GM12891 (cell line): ENCODE results near the gene TMEM168.

Source experiments
- PAX5 ChIP-seq: IDR thresholded peaks from 2 replicates; pipeline ENCODE4 v1.6.1; 2011; ENCODE audit warnings: low read length, moderate library complexity, mild to moderate bottlenecking; ENCODE audit not compliant: insufficient read depth, severe bottlenecking
- POLR2A ChIP-seq: IDR thresholded peaks from 2 replicates; pipeline ENCODE4 v1.6.1; 2011; ENCODE audit warnings: low read depth, low read length, control low read depth
- POLR2AphosphoS5 ChIP-seq: IDR thresholded peaks from 2 replicates; pipeline ENCODE4 v1.6.1; 2011; ENCODE audit warnings: low read depth, low read length, control low read depth
- POU2F2 ChIP-seq: IDR thresholded peaks from 2 replicates; pipeline ENCODE4 v1.6.1; 2011; ENCODE audit warnings: low read depth, mild to moderate bottlenecking, control low read depth, low read length, moderate library complexity
- SPI1 ChIP-seq: IDR thresholded peaks from 2 replicates; pipeline ENCODE4 v1.6.1; 2011; ENCODE audit warnings: low read depth, low read length, control low read depth
- TAF1 ChIP-seq: IDR thresholded peaks from 2 replicates; pipeline ENCODE4 v1.6.1; 2011; ENCODE audit warnings: low read depth, low read length, control low read depth

DNA sequence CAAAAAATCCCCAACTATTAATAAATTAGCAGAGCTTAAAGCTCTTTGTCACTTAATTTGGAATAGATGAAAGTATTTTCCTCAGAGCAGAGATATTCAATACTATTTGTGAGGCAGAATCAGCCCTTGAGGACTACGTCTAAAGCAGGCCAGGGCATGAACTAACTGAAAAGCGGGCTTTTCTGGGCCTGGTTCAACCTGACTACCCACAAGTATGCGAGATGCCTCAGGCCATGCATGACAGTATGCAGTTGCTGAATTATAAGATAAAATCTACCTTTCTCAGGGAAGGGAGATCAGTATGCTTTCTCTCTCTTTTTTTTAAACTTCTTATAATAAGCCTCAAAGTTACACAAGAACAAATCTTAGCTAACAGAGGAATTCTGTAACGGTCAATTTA is 20.1 kb downstream of the TMEM168 start:
- TF ChIP-seq POLR2A (no peak), POLR2AphosphoS5 (no peak), TAF1 (no peak), SPI1 (no peak), POU2F2 (no peak), PAX5 (no peak)
